Hepatocyte (in vitro differentiated cells): ENCODE data around the gene INMT. TPM values are rescaled to one million over a fixed set of nuclear protein-coding genes. Genes with fewer than 3 reads are reported as not detected.

Experiments used
- DNase-seq: peaks from one replicate; pipeline ENCODE4 v3.0.0-alpha.2; 2016; ENCODE audit warnings: low spot score
- H2AFZ ChIP-seq: fragments of 200-600 bp; sonication (generic); 2 replicates; pipeline ENCODE4 v1.6.0; 2016; ENCODE audit warnings: antibody characterized with exemption, mild to moderate bottlenecking
- H3K27ac ChIP-seq: fragments of 200-600 bp; sonication (generic); 2 replicates; pipeline ENCODE4 v1.5.1; 2016; ENCODE audit warnings: mild to moderate bottlenecking
- H3K27me3 ChIP-seq: fragments of 200-600 bp; sonication (generic); 2 replicates; pipeline ENCODE4 v1.6.1; 2016
- H3K36me3 ChIP-seq: fragments of 200-600 bp; sonication (generic); replicated peaks from 2 replicates; pipeline ENCODE4 v1.5.1; 2016; ENCODE audit warnings: low read depth; ENCODE audit not compliant: insufficient read depth
- H3K4me1 ChIP-seq: fragments of 200-600 bp; sonication (generic); 2 replicates; pipeline ENCODE4 v1.5.1; 2016; ENCODE audit warnings: mild to moderate bottlenecking, moderate library complexity; ENCODE audit not compliant: insufficient read depth
- H3K4me2 ChIP-seq: fragments of 200-600 bp; sonication (generic); 2 replicates; pipeline ENCODE4 v1.6.0; 2016
- H3K4me3 ChIP-seq: fragments of 200-600 bp; sonication (generic); 2 replicates; pipeline ENCODE4 v1.5.1; 2016; ENCODE audit warnings: mild to moderate bottlenecking
- H3K79me2 ChIP-seq: fragments of 200-600 bp; sonication (generic); 2 replicates; pipeline ENCODE4 v1.6.0; 2017; ENCODE audit warnings: mild to moderate bottlenecking
- H3K9me2 ChIP-seq: fragments of 200-600 bp; sonication (generic); replicated peaks from 2 replicates; pipeline ENCODE4 v1.6.0; 2017; ENCODE audit warnings: mild to moderate bottlenecking; ENCODE audit not compliant: insufficient read depth
- H3K9me3 ChIP-seq: fragments of 200-600 bp; sonication (generic); 2 replicates; pipeline ENCODE4 v1.5.1; 2016; ENCODE audit warnings: low read depth, mild to moderate bottlenecking
- H4K20me1 ChIP-seq: fragments of 200-600 bp; sonication (generic); 2 replicates; pipeline ENCODE4 v1.6.0; 2016; ENCODE audit warnings: mild to moderate bottlenecking; ENCODE audit not compliant: insufficient read depth, poor library complexity, severe bottlenecking
- EZH2 ChIP-seq: fragments of 200-600 bp; sonication (generic); IDR thresholded peaks from 2 replicates; pipeline ENCODE4 v1.6.1; 2016; ENCODE audit warnings: antibody characterized with exemption, mild to moderate bottlenecking, borderline replicate concordance
- EZH2phosphoT487 ChIP-seq: fragments of 200-600 bp; sonication (generic); IDR thresholded peaks from one replicate; pipeline ENCODE4 v1.6.1; 2018; ENCODE audit warnings: antibody characterized with exemption, mild to moderate bottlenecking, low read depth, moderate library complexity; ENCODE audit not compliant: unreplicated experiment, severe bottlenecking
- WGBS: methylation state at CpG from one replicate; pipeline ENCODE4 v1.1.6; 2016; ENCODE audit warnings: low lambda C conversion rate; ENCODE audit errors: missing lambda C conversion rate; 5-methylcytosine and 5-hydroxymethylcytosine counted together
- polyA plus RNA-seq: library from polyadenylated mRNA; unstranded; fragments of >200 nt; fragmentation: Nextera tagmentation; extraction: Ambion mirVana; gene quantifications from 2 replicates; pipeline ENCODE4 v1.2.1, GENCODE V29; 2016
- total RNA-seq: library from RNA; depleted of rRNA; stranded (reverse); fragments of >200 nt; gene quantifications from 2 replicates; pipeline ENCODE4 v1.2.3, GENCODE V29; 2014
- TF ChIP-seq, protein P1 (sequence below): fragments of 200-600 bp; sonication (generic); IDR thresholded peaks from 2 replicates; pipeline ENCODE4 v1.5.1; 2016; ENCODE audit warnings: antibody characterized with exemption, mild to moderate bottlenecking; ENCODE audit not compliant: poor library complexity

INMT gene
- total and polyA plus RNA-seq, 2 experiments from 2014 or later = 17.4 to 18.4 TPM

DNA sequence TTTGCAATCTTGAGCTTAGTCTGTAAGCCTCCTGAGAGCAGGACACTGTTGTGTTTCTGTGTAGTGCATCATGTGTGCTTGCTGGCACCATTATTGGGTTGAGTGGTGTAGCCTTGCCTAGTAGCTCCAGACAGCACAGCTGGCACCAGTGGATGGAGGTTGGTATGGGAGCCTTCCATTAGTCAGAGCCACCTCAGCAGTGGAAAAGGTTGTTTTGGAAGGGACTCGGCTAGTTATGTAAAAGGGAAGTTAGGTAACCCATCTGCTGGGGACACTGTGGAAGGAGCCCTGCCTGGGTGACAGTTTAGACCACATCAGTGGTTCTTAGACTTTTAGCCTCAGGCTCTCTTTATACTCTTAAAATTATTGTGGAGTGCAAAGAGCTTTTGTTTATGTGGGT, 35.6 kb downstream of the INMT start:
- Histone ChIP-seq H3K36me3 (no peaks in the 10 kb centered on the region), H3K27me3 (no peaks in the 10 kb centered on the region)

DNA sequence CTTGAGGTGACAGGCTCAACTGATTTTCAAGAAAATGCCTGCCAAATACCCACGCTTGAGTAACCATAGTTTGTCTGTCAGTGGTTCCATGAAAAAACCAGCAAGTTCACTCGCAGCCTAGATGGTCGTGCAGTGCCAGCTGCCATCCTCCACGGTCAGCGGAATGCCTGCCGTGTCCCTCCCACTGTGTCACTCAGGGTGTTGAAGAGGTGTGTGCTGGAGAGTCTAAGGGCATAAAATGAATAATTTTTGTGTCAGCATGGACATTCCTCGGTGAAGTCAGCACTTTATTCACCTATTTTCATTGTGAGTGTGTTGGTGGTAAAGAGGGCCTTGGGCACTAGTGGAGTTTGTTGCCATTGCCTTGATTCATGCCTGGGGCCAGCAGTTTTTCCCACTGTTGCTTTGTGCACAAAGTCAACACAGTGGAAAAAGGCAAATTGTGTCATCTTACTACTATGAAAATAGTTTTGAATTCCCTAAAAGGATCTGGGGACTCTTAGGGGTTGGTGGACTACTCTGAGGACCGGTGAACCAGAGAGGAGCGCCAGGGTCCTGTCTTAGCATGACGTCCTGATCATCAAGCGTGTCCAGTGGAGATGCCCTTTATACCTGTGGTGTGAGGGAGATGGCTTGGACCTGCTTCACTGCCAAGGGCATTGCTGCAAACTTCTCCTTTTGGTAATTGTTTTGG, 36.9 kb downstream of the INMT start:
- no peaks in the 10 kb centered on the region for H3K9me3 ChIP-seq
- H3K27ac ChIP-seq = no peak overlapping the region
- no peaks in the 10 kb centered on the region for H3K27me3 ChIP-seq
- no peak overlapping the region for H3K4me2 ChIP-seq
- H3K9me2 ChIP-seq = no peaks in the 10 kb centered on the region
- H4K20me1 ChIP-seq = no peaks in the 10 kb centered on the region
- H3K36me3 ChIP-seq = no peaks in the 10 kb centered on the region
- TF ChIP-seq EZH2phosphoT487 = no peak
- TF ChIP-seq, protein P1, sequence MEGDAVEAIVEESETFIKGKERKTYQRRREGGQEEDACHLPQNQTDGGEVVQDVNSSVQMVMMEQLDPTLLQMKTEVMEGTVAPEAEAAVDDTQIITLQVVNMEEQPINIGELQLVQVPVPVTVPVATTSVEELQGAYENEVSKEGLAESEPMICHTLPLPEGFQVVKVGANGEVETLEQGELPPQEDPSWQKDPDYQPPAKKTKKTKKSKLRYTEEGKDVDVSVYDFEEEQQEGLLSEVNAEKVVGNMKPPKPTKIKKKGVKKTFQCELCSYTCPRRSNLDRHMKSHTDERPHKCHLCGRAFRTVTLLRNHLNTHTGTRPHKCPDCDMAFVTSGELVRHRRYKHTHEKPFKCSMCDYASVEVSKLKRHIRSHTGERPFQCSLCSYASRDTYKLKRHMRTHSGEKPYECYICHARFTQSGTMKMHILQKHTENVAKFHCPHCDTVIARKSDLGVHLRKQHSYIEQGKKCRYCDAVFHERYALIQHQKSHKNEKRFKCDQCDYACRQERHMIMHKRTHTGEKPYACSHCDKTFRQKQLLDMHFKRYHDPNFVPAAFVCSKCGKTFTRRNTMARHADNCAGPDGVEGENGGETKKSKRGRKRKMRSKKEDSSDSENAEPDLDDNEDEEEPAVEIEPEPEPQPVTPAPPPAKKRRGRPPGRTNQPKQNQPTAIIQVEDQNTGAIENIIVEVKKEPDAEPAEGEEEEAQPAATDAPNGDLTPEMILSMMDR = no peak
- no peak for TF ChIP-seq EZH2
- WGBS = 81% methylated on average over 11 of the region's 11 CpGs
- H2AFZ ChIP-seq = no peak overlapping the region
- H3K4me1 ChIP-seq = no peaks in the 10 kb centered on the region
- no peaks in the 10 kb centered on the region for H3K79me2 ChIP-seq
- H3K4me3 ChIP-seq = no peak overlapping the region
- no peak for DNase-seq

More for the DNA sequence above, 35.6 kb downstream of the INMT start:
- H2AFZ ChIP-seq = no peak overlapping the region
- TF ChIP-seq EZH2 (no peak), EZH2phosphoT487 (no peak)
- TF ChIP-seq, protein P1 = no peak
- no peaks in the 10 kb centered on the region for H4K20me1 ChIP-seq
- WGBS = 88% methylated on average over 1 of the region's 1 CpG
- no peaks in the 10 kb centered on the region for H3K79me2 ChIP-seq
- no peak overlapping the region for H3K4me3 ChIP-seq
- H3K9me2 ChIP-seq = no peaks in the 10 kb centered on the region
- no peak overlapping the region for H3K4me2 ChIP-seq
- no peaks in the 10 kb centered on the region for H3K4me1 ChIP-seq
- H3K27ac ChIP-seq = no peak overlapping the region
- no peaks in the 10 kb centered on the region for H3K9me3 ChIP-seq
- no peak for DNase-seq

DNA sequence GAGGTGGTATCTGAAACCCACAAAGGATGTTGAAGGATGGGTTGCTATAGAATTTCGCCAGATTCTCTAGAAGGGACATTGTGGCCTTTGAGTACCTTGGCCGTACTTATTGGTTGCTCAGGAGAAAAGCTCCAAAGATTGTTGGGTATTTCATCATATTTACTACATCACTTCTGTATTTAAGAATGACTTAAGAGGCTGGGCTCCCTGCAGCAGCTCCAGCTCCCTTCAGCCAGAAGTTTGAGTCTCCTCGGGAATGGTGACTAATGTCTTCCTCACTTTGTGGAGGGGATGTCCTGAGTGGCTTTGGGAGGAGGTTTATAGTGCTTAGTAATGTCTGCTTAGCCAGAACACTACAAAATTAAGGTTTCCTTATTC, 37.4 kb downstream of the INMT start:
- TF ChIP-seq EZH2 = no peak
- no peak for TF ChIP-seq EZH2phosphoT487
- TF ChIP-seq, protein P1 = no peak
- no peaks in the 10 kb centered on the region for H3K79me2 ChIP-seq
- H3K4me2 ChIP-seq = no peak overlapping the region
- no peak overlapping the region for H3K4me3 ChIP-seq
- no peaks in the 10 kb centered on the region for H3K27me3 ChIP-seq
- H3K4me1 ChIP-seq = no peaks in the 10 kb centered on the region
- H3K36me3 ChIP-seq = no peaks in the 10 kb centered on the region
- H3K9me2 ChIP-seq = no peaks in the 10 kb centered on the region
- DNase-seq = no peak
- H3K27ac ChIP-seq = no peak overlapping the region
- H2AFZ ChIP-seq = no peak overlapping the region
- no peaks in the 10 kb centered on the region for H4K20me1 ChIP-seq
- no peaks in the 10 kb centered on the region for H3K9me3 ChIP-seq
- WGBS = 82% methylated on average over 3 of the region's 3 CpGs

DNA sequence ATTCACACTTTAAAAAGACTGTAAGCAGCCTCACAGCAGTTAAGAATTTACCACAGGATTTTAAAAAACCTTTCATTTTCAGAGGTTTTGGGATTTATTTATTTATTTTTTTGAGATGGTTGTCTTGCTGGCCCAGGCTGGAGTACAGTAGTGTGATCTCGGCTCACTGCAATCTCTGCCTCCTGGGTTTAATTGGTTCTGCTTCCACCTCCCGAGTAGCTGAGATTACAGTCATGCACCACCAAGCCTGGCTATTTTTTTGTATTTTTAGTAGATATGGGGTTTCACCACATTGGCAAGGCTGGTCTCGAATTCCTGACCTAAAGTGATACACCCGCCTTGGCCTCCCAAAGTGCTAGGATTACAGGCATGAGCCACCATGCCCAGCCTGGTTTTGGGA, 38.4 kb downstream of the INMT start:
- H3K4me1 ChIP-seq = peaks cover 5% of the 10 kb centered on the region
- H3K27me3 ChIP-seq = no peaks in the 10 kb centered on the region
- no peak overlapping the region for H3K27ac ChIP-seq
- H2AFZ ChIP-seq = no peak overlapping the region
- no peak for TF ChIP-seq EZH2
- no peak overlapping the region for H3K4me2 ChIP-seq
- no peaks in the 10 kb centered on the region for H3K79me2 ChIP-seq
- no peaks in the 10 kb centered on the region for H3K9me3 ChIP-seq
- no peaks in the 10 kb centered on the region for H3K9me2 ChIP-seq
- H4K20me1 ChIP-seq = no peaks in the 10 kb centered on the region
- no peaks in the 10 kb centered on the region for H3K36me3 ChIP-seq
- DNase-seq = no peak
- no peak overlapping the region for H3K4me3 ChIP-seq
- WGBS = 88% methylated on average over 4 of the region's 4 CpGs
